Activated T-helper 1 cell treated with anti-CD3 and anti-CD28 coated beads, Interleukin-12 subunit alpha, Interleukin-12 subunit beta, Interleukin-2, Interleukin-4 antibody, amounts not matched to agents 30 ng/mL and 10 ng/mL and 1 ng/mL, durations not matched to agents 14 hours and 24 hours and 36 hours (primary cell): ENCODE measurements around the gene WWTR1. TPM values are rescaled to one million over a fixed set of nuclear protein-coding genes. Genes with fewer than 3 reads are reported as not detected.
A peak's percentile ranks its signal among the peaks of the same experiment; 100 is the strongest.

ENCODE experiments used
- DNase-seq: peaks from one replicate; pipeline ENCODE4 v3.0.0; 2021; ENCODE audit warnings: low spot score
- H3K27ac Mint-ChIP-seq: one replicate; pipeline ENCODE4 v1.8.0; 2021; ENCODE audit warnings: mild to moderate bottlenecking, mixed read lengths
- H3K27me3 Mint-ChIP-seq: one replicate; pipeline ENCODE4 v1.8.0; 2022; ENCODE audit warnings: mild to moderate bottlenecking, moderate library complexity, mixed read lengths; ENCODE audit not compliant: insufficient read depth
- H3K36me3 Mint-ChIP-seq: one replicate; pipeline ENCODE4 v1.8.0; 2021; ENCODE audit warnings: low read depth, mixed read lengths
- H3K4me1 Mint-ChIP-seq: one replicate; pipeline ENCODE4 v1.8.0; 2021; ENCODE audit warnings: low read depth, mixed read lengths
- H3K4me3 Mint-ChIP-seq: one replicate; pipeline ENCODE4 v1.8.0; 2021; ENCODE audit warnings: mild to moderate bottlenecking, moderate library complexity, mixed read lengths
- H3K9me3 Mint-ChIP-seq: one replicate; pipeline ENCODE4 v1.8.0; 2021; ENCODE audit warnings: mixed read lengths
- intact Hi-C: fragments of 100-400 bp; cut with micrococcal nuclease; formaldehyde crosslinking; loops from one replicate; pipeline ENCODE4 v1.15.1; 2024
- total RNA-seq: library from RNA; stranded (reverse); gene quantifications from 2 replicates; pipeline ENCODE4 v1.2.3, GENCODE V29; 2022

WWTR1 gene
- total RNA-seq, 1 donor from 2014 or later, result 0.57 TPM

DNA sequence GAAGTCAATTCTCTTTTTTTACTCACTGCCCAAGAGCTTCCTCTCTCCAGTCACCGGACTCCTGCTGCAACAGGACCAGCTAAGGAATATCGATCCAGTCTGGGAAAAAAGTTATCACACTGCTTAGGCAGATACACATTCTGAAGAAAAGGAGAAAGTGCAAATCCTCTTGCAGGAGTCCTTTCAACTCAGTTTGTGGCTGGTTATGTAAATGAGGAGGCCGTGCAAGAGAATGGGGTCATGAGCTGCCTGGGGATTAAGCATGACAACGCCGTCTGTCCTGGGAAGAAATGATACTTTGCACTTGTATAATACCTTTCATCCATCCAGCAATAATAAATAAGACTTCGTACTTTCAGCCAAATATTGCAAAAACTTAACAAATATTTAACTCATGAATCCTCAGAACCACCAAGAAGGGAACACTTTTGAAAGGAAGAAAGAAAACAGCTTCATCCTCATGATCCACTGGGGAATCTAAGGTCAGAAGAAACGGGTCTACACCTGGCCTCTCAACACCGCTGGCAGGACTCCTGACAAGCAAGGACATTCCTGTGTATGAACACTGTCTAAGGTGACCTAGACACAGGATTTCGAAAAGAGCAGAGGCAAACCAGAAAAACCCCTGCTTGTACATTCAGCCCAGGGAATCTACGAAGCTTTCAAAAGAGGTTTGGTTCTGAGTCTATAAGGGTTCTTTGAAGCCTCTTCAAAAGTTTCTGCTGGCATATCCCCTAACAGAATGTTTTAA, 13.1 kb upstream of the WWTR1 start:
- H3K27me3 Mint-ChIP-seq, result peaks cover 14% of the 10 kb centered on the region
- no peaks in the 10 kb centered on the region for H3K4me1 Mint-ChIP-seq
- H3K9me3 Mint-ChIP-seq, result no peaks in the 10 kb centered on the region
- no peak for DNase-seq
- intact Hi-C loops, result no loop called here
- H3K27ac Mint-ChIP-seq, result no peak overlapping the region
- H3K36me3 Mint-ChIP-seq, result no peaks in the 10 kb centered on the region
- no peak overlapping the region for H3K4me3 Mint-ChIP-seq

DNA sequence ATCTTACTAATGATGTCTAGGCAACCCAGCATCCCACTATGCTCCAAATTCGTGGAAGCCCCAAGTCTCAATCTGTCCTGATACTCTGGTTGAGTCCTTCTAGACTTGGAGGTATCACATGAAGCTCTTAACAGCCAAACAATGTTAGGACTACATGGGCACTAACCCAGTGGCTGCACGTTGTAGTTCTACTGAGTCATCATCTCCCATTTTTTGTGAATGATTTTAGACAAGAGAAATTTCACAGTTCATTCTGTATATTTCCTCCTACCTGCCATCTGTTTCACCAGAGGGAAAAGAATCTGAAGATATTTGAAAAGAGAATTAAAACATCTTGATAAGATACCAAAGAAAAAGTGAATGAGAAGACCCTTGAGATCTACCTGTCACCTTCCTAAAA, 9.8 kb upstream of the WWTR1 start:
- Mint-ChIP-seq H3K27ac (no peak overlapping the region), H3K4me3 (no peak overlapping the region), H3K4me1 (no peaks in the 10 kb centered on the region), H3K36me3 (no peaks in the 10 kb centered on the region), H3K27me3 (peaks cover 10% of the 10 kb centered on the region), H3K9me3 (no peaks in the 10 kb centered on the region)
- no peak for DNase-seq
- intact Hi-C loops, result no loop called here

DNA sequence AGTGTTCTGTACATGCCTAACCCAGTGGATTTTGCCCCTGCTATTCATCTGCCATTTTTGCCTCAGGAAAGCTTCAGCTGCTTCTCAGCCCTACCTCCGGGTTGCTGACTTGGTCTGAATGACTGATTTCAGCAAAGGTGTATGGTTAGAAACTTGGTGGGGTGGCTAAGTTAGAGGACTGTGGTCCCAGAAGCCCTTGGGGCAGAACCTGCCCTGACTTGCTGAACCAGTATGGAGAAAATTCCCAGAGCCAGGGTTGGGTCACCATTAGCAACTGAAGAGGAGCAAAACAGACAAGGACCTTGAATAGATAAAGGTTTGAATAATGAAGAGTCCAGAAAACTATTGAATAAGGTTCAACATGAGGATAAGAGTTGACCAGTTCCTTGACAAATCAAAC, 6.1 kb upstream of the WWTR1 start:
- Mint-ChIP-seq H3K4me3 (no peak overlapping the region), H3K9me3 (no peaks in the 10 kb centered on the region), H3K4me1 (no peaks in the 10 kb centered on the region), H3K27ac (no peak overlapping the region), H3K36me3 (no peaks in the 10 kb centered on the region), H3K27me3 (peaks cover 23% of the 10 kb centered on the region)
- DNase-seq, result no peak
- intact Hi-C loops, result no loop called here

DNA sequence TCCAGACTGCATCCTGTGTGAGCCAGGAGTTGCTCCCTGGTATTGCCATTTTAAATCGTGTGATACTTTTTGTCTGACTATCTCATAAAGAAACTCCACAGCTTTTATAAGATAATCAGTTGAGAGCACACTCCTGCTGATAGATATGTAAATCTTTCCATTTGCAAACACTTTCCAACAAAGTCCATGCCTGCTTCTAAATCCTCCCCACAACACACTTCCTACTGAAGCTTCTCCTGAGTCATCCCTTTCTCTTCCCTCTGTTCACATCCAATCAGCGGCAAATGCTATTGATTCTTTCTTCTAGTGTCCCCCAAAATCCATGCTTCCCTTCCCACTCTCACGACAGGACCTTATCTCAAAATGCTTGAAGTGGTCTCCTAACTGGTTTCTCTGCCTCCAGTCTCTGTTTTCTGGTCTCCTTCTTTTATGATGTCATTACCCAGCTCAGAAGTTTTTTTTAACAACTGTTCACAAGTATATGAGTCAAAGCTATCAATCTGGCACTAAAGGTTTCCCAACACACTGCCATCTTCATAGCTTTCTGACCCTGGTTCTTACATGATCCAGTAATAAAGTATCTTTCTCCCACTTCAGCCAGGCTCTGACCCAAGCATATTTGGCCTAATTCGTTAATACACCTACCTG, 4.5 kb upstream of the WWTR1 start:
- Mint-ChIP-seq H3K27me3 (peaks cover 26% of the 10 kb centered on the region), H3K4me3 (no peak overlapping the region), H3K9me3 (no peaks in the 10 kb centered on the region), H3K27ac (no peak overlapping the region), H3K4me1 (peaks cover 8% of the 10 kb centered on the region), H3K36me3 (no peaks in the 10 kb centered on the region)
- DNase-seq, result no peak
- intact Hi-C loops, result no loop called here

DNA sequence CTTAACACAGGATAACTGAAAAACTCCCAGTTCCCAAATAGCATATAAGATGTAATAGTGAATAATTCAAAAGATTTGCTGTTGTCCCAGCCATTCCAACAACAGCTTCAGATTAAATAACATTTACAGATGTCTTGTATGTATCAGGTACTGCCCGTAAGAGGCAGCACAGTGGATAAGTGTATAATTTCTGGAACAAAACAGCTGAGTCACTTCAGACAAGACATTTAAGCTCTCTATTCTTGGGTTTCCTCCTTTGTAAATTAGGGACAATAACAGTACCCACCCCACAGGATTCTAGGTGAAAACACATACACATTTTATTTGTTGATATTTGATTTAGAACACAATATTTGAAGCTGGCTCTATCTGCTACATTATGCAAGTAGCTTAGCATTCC, 2.6 kb upstream of the WWTR1 start:
- H3K4me1 Mint-ChIP-seq, result peaks cover 19% of the 10 kb centered on the region
- intact Hi-C loops, result no loop called here
- H3K9me3 Mint-ChIP-seq, result no peaks in the 10 kb centered on the region

DNA sequence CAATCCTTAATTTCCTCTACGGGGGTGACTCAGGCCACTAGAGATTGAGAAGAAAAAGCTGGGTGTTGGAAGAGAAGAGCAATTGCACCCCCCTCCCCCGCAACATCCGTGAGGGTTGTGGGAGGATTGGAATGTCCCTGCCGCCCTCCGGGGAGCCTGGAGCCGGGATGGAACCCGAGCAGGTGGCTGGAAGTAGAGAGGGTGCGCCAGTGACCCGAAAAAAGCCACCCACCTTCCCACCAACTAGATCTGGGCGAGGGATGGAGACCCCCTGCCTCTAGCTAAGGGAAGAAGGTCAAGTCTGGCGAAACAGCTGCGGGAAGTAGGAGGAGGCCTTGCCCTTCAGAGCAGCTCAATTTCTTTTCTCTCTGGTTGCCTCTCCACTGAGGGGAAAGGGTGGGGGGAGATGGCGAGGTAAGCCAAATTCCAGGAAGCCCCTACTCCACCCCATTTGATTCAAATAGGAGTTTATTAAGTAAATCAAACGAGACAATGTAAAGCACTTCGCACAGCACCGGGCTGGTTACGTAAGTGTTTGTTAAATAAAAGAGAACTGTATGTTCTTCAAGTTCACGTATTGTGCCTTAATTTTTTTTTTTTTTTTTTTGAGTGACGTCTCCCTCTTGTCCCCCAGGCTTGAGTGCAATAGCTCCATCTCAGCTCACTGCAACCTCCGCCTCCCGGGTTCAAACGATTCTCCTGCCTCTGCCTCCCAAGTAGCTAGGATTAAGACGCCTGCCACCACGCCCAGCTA, 1.1 kb upstream of the WWTR1 start:
- peaks cover 49% of the 10 kb centered on the region for H3K27me3 Mint-ChIP-seq
- H3K27ac Mint-ChIP-seq, result no peak overlapping the region
- peaks cover 19% of the 10 kb centered on the region for H3K4me1 Mint-ChIP-seq
- peak overlapping the region; percentile 84 for H3K4me3 Mint-ChIP-seq
- H3K36me3 Mint-ChIP-seq, result no peaks in the 10 kb centered on the region
- H3K9me3 Mint-ChIP-seq, result no peaks in the 10 kb centered on the region
- intact Hi-C loops, result loop anchor here (2.0 to 5.0 kb wide), 3 partner anchors 58 to 154 kb away; partner anchors contain the start of gene RNF13
- no peak for DNase-seq

More for the DNA sequence above, 2.6 kb upstream of the WWTR1 start:
- no peak for DNase-seq
- no peak overlapping the region for H3K27ac Mint-ChIP-seq
- no peaks in the 10 kb centered on the region for H3K36me3 Mint-ChIP-seq
- no peak overlapping the region for H3K4me3 Mint-ChIP-seq
- peaks cover 37% of the 10 kb centered on the region for H3K27me3 Mint-ChIP-seq

DNA sequence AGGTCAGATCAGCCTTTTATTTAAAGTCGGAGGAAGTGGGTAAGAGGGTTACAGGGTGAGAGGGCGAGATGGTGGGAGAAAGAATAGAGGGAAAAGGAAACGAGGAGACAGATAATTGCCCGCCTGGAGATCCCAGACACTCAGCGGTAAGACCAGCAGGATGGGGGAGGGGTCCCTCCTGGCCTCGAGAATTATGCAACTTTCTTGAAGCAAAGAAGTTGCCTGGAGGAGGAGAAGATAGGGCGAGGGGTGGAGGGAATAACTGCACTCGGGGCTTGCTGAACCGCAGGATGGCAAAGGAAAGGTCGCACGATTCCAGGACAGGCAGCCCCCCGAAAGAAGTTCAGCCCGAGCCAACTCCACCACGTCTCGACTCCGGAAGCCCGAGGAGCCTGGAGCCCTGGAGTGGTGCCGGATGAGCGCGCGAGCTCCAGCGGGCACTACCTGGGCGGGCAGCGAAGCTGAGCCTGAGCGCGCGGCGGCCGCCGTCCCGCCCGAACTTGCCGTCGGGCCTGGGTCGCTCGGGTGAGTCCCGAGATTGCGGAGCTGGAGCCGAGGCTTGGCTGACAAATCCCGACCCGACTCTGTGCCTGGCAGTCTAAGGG, 402 bp downstream of the WWTR1 start:
- no peaks in the 10 kb centered on the region for H3K36me3 Mint-ChIP-seq
- H3K4me1 Mint-ChIP-seq, result peaks cover 19% of the 10 kb centered on the region
- H3K4me3 Mint-ChIP-seq, result peak overlapping the region; percentile 84
- peaks cover 53% of the 10 kb centered on the region for H3K27me3 Mint-ChIP-seq
- DNase-seq, result peak; percentile 12
- intact Hi-C loops, result loop anchor here (2.0 to 5.0 kb wide), 3 partner anchors 37 to 95 kb away; partner anchors contain the start of gene COMMD2
- peak overlapping the region; percentile 45 for H3K27ac Mint-ChIP-seq
- no peaks in the 10 kb centered on the region for H3K9me3 Mint-ChIP-seq

DNA sequence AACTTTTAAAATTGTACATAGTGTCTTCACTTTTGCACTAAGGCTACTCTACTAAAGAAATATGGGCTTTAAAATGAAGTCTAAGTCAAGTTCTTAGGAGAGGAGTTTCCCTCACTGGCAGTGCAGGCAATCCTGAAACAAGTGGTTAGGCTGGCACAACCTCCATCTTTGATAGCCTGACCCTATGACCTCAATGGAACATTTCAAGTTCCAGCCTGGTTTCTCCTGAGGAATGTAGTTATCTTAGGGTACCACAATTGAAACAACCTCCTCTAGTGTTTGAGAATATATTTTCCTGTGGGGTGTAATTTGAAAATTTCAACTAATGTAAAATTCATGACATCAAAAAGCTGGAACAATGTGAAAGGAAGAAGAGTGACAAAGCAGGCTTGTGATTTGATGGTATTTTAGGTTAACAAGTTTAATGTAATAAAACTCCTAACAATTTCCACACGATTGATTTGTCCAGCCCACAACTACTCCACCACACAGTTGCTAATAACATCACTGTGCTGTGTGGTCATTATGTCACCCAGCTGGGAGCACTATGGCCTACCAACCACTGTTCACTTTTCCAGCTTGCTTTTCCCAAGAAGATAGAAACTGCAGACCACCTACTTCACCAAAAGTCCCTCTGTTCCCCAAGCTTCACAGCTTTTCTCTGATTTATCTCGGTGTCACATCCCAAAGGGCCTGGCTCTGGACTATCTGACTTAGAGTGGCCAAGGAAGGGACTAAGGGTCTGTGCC, 1.8 kb downstream of the WWTR1 start:
- H3K27ac Mint-ChIP-seq, result no peak overlapping the region
- peak overlapping the region; percentile 45 for H3K4me3 Mint-ChIP-seq
- H3K9me3 Mint-ChIP-seq, result no peaks in the 10 kb centered on the region
- no peak for DNase-seq
- intact Hi-C loops, result loop anchor here (2.0 to 5.0 kb wide), 3 partner anchors 35 to 97 kb away; partner anchors contain the start of gene COMMD2
- peaks cover 62% of the 10 kb centered on the region for H3K27me3 Mint-ChIP-seq
- H3K4me1 Mint-ChIP-seq, result peaks cover 19% of the 10 kb centered on the region
- no peaks in the 10 kb centered on the region for H3K36me3 Mint-ChIP-seq

DNA sequence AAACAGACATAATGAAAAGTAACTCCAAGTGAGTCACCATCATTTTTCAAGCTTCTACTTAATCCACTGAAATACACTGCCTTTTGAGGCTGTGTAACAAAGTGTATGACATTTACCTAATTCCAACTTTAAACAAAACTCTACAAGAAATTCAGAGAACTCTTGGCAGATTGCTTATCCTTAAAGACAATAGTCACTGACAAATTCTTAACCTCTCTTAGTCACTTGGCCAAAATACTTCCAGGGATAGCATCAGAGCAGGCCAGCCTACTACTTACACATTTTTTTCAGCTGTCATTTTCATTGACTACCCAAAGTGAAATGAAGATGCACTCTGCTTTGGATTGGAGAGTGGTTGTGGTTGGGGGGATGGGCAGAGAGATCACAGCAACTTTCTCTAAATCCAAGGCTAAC, 3.6 kb downstream of the WWTR1 start:
- intact Hi-C loops, result no loop called here
- Mint-ChIP-seq H3K9me3 (no peaks in the 10 kb centered on the region), H3K4me1 (peaks cover 19% of the 10 kb centered on the region), H3K4me3 (peak overlapping the region; percentile 33), H3K27me3 (peaks cover 53% of the 10 kb centered on the region), H3K36me3 (no peaks in the 10 kb centered on the region), H3K27ac (no peak overlapping the region)
- no peak for DNase-seq

DNA sequence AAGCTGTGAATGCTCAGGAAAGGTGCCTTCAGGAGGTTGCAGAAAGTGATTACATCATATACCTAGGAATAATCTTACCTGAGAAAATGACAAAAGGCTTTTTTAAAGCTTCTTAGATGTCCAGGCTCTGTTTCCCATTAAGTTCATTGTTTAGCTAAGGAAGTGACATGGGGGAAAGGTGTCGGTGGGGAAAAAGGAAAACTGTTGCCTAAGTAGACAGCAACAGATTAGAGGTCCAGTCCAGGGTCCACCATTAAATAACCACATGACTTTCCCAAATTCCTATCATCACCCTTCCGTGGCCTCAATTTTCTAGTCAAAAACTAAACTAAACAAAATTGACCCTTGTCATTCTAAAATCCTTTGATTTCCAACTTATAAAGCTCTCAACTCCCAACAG, 4.3 kb downstream of the WWTR1 start:
- H3K27me3 Mint-ChIP-seq, result peaks cover 51% of the 10 kb centered on the region
- H3K9me3 Mint-ChIP-seq, result no peaks in the 10 kb centered on the region
- H3K4me1 Mint-ChIP-seq, result peaks cover 15% of the 10 kb centered on the region
- H3K27ac Mint-ChIP-seq, result no peak overlapping the region
- intact Hi-C loops, result no loop called here
- no peaks in the 10 kb centered on the region for H3K36me3 Mint-ChIP-seq
- H3K4me3 Mint-ChIP-seq, result no peak overlapping the region
- DNase-seq, result no peak

DNA sequence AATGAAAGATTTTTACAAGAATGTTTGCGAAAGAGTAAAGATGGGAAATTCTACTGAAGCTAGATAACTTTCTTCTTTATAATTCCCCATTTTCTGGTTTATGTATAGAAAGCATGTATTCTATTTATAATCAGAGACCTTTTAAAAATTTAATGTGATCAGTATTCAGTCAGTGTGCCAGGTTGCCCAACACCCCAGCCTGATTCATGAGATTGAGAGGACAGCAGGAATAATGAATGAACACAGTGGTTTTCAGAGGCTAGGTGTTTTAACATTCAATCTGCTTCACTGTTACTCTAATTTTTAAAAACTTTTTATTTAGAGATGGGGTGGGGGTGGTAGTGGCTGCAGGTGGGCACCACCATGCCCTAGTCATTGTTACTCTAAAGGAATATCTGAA, 4.7 kb downstream of the WWTR1 start:
- H3K27me3 Mint-ChIP-seq, result peaks cover 49% of the 10 kb centered on the region
- intact Hi-C loops, result no loop called here

DNA sequence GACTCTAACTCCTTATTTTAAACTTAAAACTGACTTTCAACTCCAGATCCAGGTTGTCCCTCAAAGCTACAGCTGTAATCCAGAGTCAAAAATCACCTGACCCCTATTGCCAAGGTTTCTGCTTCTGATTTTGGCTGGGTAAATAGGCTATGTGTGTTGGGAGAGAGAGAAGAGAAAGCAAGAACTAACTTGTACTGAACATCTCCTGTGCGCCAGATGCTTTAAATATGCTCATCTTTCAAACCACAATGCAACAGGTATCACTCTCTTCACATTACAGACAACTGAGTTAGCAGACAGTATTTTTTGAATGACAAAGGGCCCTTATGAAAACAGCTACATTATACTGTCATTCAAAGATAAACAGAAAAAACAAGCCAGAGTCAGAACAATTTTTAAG, 7.0 kb downstream of the WWTR1 start:
- no peaks in the 10 kb centered on the region for H3K9me3 Mint-ChIP-seq
- H3K4me1 Mint-ChIP-seq, result no peaks in the 10 kb centered on the region
- no peak overlapping the region for H3K4me3 Mint-ChIP-seq
- DNase-seq, result no peak
- no peak overlapping the region for H3K27ac Mint-ChIP-seq
- intact Hi-C loops, result no loop called here
- no peaks in the 10 kb centered on the region for H3K36me3 Mint-ChIP-seq
- H3K27me3 Mint-ChIP-seq, result peaks cover 33% of the 10 kb centered on the region

More for the DNA sequence above, 4.7 kb downstream of the WWTR1 start:
- Mint-ChIP-seq H3K36me3 (no peaks in the 10 kb centered on the region), H3K27ac (no peak overlapping the region), H3K9me3 (no peaks in the 10 kb centered on the region), H3K4me1 (peaks cover 13% of the 10 kb centered on the region), H3K4me3 (no peak overlapping the region)
- DNase-seq, result no peak
